ENCODE measurements around the gene SAE1. TPM values are rescaled to one million over a fixed set of nuclear protein-coding genes. Genes with fewer than 3 reads are reported as not detected.

SAE1 gene
- total RNA-seq, 4 donors from 2014 or later: 27.3 to 85.4 (median 51.8) TPM

DNA sequence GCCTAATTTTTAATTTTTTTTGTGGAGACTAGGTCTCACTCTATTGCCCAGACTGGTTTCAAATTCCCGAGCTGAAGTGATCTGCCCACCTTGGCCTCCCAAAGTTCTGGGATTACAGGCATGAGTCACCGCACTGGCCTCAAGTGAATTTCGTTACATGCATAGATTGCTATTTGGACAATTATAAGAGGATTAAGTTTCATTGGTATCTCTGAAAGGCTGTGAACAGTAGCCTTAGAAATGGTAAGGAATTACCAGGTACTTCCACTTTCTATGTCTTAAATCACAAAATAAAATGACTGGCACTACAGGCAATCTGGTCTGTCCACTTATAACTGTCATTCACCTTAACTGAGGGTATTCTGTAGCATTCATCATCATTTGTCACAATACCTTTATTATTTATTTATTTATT is 122.8 kb downstream of the SAE1 start:
- Histone ChIP-seq H3K27ac (no peak overlapping the region), H3K36me3 (peaks cover 0 to under 1% (median 0%) of the 10 kb centered on the region in 4 donors), H3K27me3 (no peaks in the 10 kb centered on the region), H3K9me3 (no peaks in the 10 kb centered on the region), H3K4me3 (no peak overlapping the region), H3K4me1 (peaks cover 8 to 21% (median 19%) of the 10 kb centered on the region in 4 donors)
- TF ChIP-seq POLR2A (IDR thresholded peaks at IDR 0.05) (no peak), POLR2AphosphoS5 (IDR thresholded peaks at IDR 0.05) (no peak), EP300 (IDR thresholded peaks at IDR 0.05; ENCODE audit: low read depth) (no peak)
- TF ChIP-seq, protein P1, sequence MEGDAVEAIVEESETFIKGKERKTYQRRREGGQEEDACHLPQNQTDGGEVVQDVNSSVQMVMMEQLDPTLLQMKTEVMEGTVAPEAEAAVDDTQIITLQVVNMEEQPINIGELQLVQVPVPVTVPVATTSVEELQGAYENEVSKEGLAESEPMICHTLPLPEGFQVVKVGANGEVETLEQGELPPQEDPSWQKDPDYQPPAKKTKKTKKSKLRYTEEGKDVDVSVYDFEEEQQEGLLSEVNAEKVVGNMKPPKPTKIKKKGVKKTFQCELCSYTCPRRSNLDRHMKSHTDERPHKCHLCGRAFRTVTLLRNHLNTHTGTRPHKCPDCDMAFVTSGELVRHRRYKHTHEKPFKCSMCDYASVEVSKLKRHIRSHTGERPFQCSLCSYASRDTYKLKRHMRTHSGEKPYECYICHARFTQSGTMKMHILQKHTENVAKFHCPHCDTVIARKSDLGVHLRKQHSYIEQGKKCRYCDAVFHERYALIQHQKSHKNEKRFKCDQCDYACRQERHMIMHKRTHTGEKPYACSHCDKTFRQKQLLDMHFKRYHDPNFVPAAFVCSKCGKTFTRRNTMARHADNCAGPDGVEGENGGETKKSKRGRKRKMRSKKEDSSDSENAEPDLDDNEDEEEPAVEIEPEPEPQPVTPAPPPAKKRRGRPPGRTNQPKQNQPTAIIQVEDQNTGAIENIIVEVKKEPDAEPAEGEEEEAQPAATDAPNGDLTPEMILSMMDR (IDR thresholded peaks at IDR 0.05): no peak
- intact Hi-C loops (cut with DNase I; ENCODE audit: low total_unique reads) (no loop called here), in situ Hi-C loops (cut with MboI; ENCODE audit: low pct_ligation_motif_present in 1 of 4, low pct_unique_long_range_greater_than_20kb in 1 of 4, low sequenced_read_pairs in 3 of 4) (no loop called here)
- 76 to 87% methylated on average over 3 of the region's 3 CpGs for WGBS, 2 donors (ENCODE audit: low coverage in 1 of 2)
- no peak for DNase-seq

DNA sequence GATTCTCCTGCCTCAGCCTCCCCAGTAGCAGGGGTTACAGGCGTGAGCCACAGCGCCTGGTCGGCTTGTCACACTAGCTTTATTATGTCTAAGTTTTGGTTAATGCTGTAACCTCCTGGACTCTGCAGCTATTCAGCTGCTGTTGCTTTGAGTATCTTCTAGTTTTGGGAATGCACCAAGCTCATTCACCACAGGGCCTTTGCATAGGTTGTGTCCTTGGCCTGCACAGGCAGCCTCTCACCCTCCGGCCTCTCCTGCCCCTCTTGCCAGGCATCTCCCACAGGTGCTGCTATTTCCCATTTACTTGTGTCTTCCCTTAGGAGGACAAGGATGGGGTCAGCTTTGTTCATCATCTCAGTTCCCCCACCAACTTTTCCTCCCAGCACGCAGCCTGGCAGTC is 123.3 kb downstream of the SAE1 start:
- intact Hi-C loops (cut with DNase I; ENCODE audit: low total_unique reads): no loop called here
- WGBS, 2 donors (ENCODE audit: low coverage in 1 of 2): 97% methylated on average over 5 of the region's 5 CpGs; no CpG with 5 or more reads in 1 of the 2 donors
- no peak for DNase-seq
- H3K36me3 ChIP-seq: peaks cover 0 to 5% (median 0%) of the 10 kb centered on the region in 4 donors
- H3K4me3 ChIP-seq: no peak overlapping the region
- no peak overlapping the region for H3K27ac ChIP-seq
- in situ Hi-C loops (cut with MboI; ENCODE audit: low pct_ligation_motif_present in 1 of 4, low pct_unique_long_range_greater_than_20kb in 1 of 4, low sequenced_read_pairs in 3 of 4): no loop called here
- H3K9me3 ChIP-seq: no peaks in the 10 kb centered on the region
- H3K4me1 ChIP-seq: peaks cover 12 to 26% (median 24%) of the 10 kb centered on the region in 4 donors
- no peaks in the 10 kb centered on the region for H3K27me3 ChIP-seq
- TF ChIP-seq EP300 (IDR thresholded peaks at IDR 0.05; ENCODE audit: low read depth): no peak
- no peak for TF ChIP-seq POLR2AphosphoS5 (IDR thresholded peaks at IDR 0.05)
- TF ChIP-seq, protein P1 (IDR thresholded peaks at IDR 0.05): no peak
- TF ChIP-seq POLR2A (IDR thresholded peaks at IDR 0.05): no peak

DNA sequence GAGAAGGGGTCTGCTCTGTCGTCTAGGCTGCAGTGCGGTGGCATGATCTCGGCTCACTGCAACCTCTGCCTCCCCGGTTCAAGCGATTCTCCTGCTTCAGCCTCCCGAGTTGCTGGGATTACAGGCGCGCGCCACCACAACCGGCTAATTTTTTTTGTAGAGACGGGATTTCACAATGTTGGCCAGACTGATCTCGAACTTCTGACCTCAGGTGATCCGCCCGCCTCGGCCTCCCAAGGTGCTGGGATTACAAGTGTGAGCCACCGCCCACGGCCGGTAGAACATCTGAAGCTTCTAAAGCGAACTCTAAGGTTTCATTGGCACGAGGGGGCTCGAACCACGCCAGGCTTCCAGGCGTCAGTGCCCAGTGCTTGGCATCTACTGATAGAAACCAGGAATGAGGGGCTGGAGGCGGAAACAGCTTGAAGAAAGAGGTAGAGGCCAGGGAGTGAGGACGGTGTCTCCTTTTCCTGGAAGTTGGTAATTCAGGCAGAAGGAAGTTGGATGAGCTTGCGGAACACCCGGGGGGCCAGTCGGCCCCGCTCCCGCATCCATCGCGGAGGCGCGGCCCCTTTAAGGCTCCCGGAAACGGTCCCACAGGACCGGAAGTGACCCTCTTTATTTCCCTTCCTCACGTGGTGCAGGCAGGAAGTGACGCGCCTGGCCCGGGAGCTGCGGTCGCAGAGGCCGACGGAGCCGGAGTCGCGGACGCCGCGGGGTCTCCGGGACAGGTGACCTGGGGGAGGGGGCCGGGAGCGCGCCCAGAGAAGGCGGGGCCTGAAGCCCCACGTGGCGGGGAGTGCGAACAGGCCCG is 125.5 kb downstream of the SAE1 start, which contains the start of gene CCDC9:
CCDC9 (plus strand) TSS at position 647 of the 814 bp plus-strand sequence. CDS start 1,876 bp downstream, outside the sequence.
- intact Hi-C loops (cut with DNase I; ENCODE audit: low total_unique reads): no loop called here
- Histone ChIP-seq H3K36me3 (peaks cover 0 to 24% (median 7%) of the 10 kb centered on the region in 4 donors), H3K4me3 (peak within 1 kb of the TSS; percentile 43 to 62 (median 56)), H3K4me1 (peaks cover 15 to 26% (median 23%) of the 10 kb centered on the region in 4 donors), H3K27ac (peak within 1 kb of the TSS; percentile 89 to 93 (median 92)), H3K9me3 (no peaks in the 10 kb centered on the region), H3K27me3 (no peaks in the 10 kb centered on the region)
- in situ Hi-C loops (cut with MboI; ENCODE audit: low pct_ligation_motif_present in 1 of 4, low pct_unique_long_range_greater_than_20kb in 1 of 4, low sequenced_read_pairs in 3 of 4): no loop called here
- TF ChIP-seq EP300 (IDR thresholded peaks at IDR 0.05; ENCODE audit: low read depth) (no peak), POLR2A (IDR thresholded peaks at IDR 0.05) (peak; percentile 92), POLR2AphosphoS5 (IDR thresholded peaks at IDR 0.05) (peak; percentile 91 to 99 (median 98))
- TF ChIP-seq, protein P1 (IDR thresholded peaks at IDR 0.05): no peak
- 0 to 28% methylated on average over 1 to 37 of the region's 60 CpGs for WGBS, 2 donors (ENCODE audit: low coverage in 1 of 2)
- peak; percentile 97 for DNase-seq

DNA sequence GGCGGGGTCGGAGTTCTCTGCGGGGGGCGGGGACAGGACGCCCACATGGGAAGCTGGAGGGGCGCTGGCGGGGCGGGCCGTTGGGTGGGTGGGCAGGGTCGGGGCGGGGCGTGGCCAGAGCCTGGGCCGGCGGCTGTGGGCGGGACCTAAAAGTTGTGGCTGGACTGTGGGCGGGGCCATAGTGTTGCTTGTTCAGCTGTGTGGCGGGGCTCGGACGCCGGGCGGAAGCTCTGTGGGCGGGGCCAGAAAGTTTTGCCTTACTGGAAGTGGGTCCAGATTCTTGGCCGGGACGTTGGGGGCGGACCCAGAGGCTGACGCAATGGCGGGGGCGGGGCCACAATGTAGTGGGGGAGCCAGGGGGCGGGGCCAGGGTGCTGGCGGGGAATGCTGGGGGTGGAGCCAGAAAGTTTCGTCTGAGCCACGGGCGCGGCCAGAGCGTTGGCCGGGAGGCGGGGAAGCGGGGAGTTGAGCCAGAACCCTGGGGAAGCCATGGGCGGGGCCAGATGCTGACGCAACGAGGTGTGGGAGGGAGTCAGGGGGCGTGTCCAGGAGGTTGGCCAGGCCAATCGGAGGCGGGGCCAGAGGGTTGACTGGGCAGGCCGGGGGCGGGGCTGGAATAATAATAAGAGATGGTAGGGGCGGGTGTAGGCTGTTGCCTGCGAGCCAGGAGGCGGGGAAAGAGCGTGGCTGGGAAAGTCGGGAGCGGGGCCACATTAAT is 126.2 kb downstream of the SAE1 start:
- peak overlapping the region; percentile 89 to 93 (median 92) for H3K27ac ChIP-seq
- H3K36me3 ChIP-seq: peaks cover 0 to 27% (median 8%) of the 10 kb centered on the region in 4 donors
- H3K4me3 ChIP-seq: peak overlapping the region; percentile 43 to 62 (median 56)
- DNase-seq: peak; percentile 100
- in situ Hi-C loops (cut with MboI; ENCODE audit: low pct_ligation_motif_present in 1 of 4, low pct_unique_long_range_greater_than_20kb in 1 of 4, low sequenced_read_pairs in 3 of 4): no loop called here
- 0 to 1% methylated on average over 4 to 31 of the region's 52 CpGs for WGBS, 2 donors (ENCODE audit: low coverage in 1 of 2)
- no peaks in the 10 kb centered on the region for H3K27me3 ChIP-seq
- TF ChIP-seq EP300 (IDR thresholded peaks at IDR 0.05; ENCODE audit: low read depth): no peak
- TF ChIP-seq, protein P1 (IDR thresholded peaks at IDR 0.05): no peak
- no peak for TF ChIP-seq POLR2AphosphoS5 (IDR thresholded peaks at IDR 0.05)
- no peak for TF ChIP-seq POLR2A (IDR thresholded peaks at IDR 0.05)
- no peaks in the 10 kb centered on the region for H3K9me3 ChIP-seq
- peaks cover 15 to 26% (median 23%) of the 10 kb centered on the region in 4 donors for H3K4me1 ChIP-seq
- intact Hi-C loops (cut with DNase I; ENCODE audit: low total_unique reads): no loop called here
